ENCODE results near the gene XPNPEP1.
A peak's percentile ranks its signal among the peaks of the same experiment; 100 is the strongest.

XPNPEP1 gene

DNA sequence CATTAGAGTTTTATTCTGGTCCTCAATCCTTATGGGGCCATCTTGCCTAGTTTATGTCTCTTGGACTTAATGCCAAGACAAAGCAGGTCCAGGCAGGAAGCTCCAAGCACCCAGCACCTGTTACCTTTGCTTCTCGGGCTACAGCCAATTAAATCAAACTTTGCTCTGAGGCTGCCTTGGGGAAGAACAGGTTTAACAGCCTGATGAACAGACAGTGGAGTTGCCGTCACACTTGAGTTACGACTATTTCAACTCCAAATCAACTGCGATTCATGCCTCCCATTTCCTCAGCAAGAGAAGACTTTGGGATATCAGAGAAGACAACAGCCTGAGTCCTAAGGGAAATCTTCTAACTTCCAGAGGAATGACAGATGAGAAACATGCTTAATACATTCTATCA, 62.2 kb downstream of the XPNPEP1 start:
- no peak for DNase-seq

DNA sequence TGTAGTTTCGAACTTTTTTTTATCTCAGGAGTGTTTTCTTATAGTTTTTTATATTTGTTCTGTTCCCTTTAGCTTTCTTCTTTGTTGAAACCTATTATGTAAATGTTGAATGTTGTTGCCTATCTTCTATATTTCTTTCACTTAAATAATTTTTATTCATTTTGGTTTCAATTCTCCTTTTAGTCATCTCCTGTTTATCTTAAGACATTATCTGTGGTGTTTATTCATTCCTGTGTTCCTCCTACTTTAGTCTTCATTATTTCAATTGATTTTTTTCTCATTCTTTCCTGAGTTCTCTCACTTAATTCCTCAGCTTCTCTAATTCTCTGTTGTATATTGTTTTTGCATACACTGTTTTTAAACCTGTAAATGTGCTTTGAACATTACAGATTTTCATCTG, 64.1 kb downstream of the XPNPEP1 start:
- DNase-seq, result no peak

DNA sequence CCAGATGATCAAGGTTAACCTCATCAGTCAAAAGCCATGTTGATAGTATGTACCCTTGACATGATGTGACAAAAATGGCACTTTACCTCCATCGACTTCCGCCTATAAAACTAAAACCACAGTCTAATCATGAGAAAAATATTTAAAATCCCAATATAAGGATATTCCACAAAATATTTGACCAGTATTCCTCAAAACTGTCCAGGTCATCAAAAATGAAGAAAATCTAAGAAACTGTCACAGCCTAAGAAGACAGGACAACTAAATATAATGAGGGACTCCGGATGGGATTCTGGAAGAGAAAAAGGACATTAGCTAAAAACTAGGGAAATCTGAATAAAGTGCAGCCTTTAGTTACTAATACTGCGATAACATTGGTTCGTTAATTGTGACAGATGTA, 67.6 kb downstream of the XPNPEP1 start:
- no peak for DNase-seq

DNA sequence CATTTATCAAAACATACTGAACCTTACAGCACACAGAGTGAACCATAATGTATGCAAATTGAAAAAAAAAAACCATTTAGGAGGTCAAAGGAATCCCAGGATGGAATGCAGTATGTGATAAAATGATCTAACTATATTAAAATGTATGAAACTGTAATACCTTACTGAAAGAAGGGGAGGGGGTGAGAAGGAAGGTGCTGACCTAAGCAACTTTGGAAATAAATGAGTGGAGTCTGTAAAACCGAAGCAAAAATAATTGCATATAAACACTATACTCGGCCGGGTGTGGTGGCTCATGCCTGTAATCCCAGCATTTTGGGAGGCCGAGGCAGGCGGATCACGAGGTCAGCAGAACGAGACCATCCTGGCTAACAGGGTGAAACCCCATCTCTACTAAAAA, 69.4 kb downstream of the XPNPEP1 start:
- no peak for DNase-seq

DNA sequence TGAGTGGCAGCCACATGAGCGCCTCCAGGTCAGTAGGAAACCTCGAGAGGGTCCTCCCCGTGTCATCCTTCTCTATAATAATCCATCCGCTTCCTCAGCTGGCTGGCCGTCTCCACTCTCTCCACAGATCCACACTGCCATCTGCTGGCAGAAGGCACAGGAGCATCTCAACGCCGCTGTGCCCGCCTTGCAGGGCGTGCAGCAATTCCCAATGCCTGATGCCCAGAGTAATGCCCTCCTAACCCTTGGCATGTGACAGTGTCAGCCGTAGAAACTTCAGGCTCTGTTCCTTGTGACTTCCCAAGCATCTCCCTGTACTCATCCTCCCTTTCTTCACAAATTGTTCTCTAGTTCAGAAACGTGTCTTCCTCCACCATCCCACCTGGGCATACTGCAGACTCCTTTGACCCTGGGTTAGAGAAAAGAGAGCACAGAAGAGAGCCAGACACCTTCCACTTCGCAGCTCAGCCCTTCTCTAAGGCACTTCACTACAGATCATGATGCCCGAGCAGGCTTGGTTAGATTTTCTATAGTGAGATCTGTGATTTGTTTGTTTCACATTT, 70.8 kb downstream of the XPNPEP1 start:
- peak; percentile 72 for DNase-seq

DNA sequence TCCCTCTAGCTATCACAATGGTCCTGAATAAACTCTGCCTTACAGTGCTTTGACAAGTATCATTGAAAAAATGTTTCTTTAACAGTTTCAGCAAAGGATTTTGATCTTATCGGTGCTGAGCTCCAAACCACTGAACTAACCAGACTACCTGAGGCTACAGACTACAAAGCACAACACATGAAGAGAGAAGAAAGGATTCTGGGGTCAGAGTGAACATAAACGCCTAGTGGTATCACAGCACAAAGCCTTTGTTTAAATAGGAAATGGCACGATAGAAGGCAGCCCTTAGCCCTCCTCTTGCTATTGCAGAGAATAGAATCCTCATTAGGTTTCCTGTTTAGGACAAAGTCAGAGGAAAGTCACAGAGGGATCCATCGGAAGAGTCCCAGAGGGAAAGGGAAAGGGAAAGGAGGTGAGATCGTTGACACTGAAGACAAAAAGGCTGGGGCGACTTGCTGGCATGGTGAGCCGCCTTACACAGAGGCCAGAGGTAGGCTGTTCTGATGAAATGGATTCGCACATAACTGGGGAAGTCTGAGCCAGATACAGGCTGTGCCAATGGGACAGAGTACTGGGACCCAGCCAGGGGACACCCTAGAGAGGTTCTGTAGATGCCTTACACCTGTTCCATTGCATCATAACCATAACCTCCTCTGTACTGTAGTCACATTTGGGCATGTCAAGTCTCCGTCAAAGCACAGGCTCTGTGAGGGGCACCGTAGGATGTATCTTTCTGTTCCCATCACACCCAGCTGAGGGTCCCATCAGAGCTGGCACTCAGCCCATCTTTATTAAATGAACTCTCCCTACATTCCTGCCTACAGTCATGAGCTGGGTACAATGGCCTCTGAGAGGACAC, 71.5 kb downstream of the XPNPEP1 start:
- DNase-seq, result no peak

DNA sequence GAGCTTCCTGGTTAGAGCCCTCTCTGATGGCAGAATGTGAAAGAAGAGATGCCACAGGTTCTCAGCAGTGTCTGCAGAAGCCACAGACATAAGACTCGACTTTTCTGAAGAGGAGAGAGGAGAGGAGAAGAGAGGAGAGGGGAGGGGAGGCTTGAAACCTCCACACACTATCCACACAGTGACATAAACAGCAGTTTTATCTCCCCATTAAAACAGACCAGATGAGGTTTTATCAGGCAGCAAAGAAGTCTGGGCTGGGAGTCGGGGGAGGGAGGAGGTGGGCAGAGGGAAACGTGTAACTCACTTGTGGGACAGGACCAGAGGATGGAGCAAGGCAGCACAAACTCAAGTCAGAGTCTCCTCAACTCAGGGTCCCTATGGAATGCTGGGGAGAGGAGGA, 76.5 kb downstream of the XPNPEP1 start:
- no peak for DNase-seq

DNA sequence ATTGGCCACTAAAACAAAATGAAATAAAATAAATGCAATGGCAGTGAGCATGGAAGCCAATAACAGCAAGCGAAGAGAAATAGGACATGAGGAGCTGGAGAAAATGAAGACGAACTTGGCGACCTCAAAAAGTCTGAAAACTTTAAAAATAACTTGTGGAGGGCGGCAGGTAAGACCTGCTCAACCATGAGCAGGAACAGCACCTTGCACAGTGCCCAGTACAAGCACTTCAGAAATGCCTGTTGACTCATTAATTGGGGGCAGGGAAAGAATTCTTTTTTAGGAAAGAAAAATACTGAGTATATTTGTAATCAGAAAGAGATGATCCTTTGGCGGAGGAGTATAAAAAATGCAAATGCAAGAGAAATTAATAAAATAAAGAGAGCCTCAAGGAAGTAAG, 78.0 kb downstream of the XPNPEP1 start:
- no peak for DNase-seq

DNA sequence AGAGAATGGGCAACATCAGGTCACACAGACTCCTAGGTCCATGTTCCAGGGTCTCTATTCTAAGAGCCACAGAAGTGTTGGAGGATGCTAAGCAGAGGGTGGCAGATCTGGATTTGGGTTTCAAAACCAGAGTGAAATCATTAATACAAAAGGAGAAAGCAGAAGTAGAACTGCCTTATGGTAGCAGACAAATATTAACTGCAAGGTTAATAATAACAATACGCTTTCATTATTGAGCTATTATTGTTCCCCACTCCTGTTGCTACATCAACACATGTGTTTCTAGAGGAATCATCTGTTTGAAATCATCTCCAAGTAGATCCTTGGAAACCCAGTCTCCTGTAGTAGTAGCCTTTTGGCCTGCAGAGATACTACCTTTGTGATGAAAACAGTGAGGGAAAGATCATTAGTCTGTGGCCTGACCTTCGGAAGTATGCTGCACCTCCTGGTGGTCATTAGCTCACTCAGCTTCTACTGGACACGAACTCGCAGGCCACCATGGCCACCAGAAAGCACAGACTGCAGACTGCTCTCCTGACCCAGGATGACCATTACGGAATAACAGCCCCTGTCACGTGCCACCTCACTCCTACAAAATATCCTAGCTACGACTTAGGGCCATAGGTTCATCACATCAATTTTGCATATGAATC, 84.6 kb downstream of the XPNPEP1 start:
- no peak for DNase-seq

DNA sequence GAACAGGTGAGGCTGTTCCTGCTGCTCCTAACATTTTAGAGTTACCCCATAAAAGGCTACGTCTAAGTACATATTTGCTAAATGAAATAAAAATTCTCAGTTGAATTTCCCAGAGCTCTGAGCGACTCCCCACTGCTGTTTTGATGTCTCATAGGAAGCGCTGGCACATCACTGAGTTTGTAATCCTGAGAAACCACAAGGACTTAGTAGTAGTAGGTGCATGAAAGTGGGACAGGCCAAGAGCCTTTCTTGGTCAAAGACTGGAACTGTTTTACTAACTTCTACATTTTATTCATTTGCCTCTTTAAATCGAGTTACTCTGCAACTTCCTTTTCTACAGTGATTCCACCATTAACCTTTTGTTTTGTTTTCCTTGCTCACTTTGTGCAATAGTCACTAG, 85.9 kb downstream of the XPNPEP1 start:
- DNase-seq, result no peak

DNA sequence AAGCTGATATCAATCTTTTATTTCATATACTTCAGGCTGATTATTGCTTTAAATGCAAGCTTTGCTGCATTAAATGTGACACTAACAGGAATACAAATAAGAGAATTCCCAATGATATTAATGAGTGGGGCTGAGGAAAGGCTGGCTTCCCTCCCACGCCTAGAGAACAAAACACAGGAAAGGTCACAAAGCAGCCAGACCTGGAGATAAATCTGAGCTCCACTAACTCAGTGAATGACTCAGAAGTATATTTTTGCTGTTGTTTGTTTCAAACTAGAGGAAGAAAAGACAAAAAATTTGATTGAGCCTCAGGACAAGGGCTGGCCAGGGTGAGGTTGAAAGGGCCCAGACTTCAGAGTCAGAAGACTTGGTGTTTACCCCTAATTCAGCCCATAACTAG, 88.1 kb downstream of the XPNPEP1 start:
- no peak for DNase-seq

DNA sequence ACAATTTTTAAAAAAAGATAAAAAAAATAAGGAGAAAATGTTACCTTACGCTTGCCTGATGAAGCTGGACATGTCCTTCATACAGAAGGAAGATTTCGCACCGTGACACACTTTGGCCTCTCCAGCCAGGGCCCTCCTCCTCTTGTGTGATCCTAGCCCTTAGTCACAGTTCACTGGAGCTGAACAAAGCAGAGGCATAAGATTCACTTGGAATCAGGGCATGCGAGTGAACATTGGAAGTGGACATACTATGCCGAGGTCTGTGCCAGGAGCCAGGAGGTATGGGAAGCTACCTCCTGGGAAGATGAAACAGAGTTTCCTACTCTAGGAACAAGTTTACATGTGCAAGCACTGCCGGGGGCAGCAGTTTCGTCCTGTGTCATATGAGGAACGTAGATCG, 91.5 kb downstream of the XPNPEP1 start:
- DNase-seq, result no peak

DNA sequence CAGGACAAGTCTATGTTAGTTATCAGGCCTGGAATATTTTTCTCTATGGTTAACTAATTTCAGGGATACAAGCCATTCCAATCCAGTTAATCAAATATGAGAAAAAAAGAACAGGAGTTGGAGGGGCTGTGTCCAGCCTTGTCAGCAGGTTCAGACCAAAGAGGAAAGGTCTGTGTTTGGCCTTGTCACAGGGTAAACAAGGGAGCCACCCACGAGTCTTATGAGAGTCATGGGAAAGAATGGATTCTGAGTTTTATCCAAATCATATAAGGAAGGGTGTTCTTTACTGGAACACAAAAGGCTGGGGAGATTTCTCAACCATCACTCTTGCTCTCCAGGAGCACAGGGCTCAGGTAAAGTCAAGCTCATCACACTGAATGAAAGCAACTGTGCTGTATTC, 99.1 kb downstream of the XPNPEP1 start:
- DNase-seq, result no peak

DNA sequence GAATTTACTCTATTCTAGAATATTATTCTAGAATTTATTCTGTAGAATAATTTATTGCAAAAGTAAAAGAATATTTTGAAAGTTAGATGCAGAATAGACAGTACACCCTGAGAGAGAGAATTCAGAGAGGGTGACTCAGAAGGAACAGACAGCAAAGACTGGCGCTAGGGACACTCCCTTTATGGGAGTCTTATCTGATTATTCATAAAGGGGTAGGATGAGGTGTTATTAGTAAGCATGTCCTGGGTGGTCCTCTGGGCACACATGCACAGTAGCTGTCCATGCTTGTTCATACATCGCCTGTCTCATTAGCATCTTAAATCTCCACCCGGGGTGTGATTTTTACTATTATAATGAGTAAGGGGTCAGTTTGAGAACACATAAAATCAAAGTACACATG, 100.1 kb downstream of the XPNPEP1 start:
- no peak for DNase-seq

DNA sequence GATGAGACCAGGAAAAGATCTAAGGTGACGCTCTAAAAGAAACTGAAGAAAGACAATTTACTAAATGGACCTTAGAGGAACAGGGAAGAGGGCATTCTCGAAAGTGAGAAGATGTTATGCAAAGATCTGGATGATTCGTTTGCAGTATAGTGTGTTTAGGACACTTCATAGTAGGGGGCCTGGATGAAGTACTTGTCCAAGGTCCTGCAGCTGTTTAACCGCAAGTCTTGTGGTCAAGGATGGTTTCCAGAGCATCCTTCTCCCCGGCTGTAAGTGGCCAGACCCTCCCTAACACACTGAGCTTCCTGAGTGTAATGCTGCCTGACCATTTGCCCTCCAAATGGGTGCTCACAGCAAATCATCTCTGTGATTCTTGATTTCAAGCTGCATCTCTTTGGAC, 101.6 kb downstream of the XPNPEP1 start:
- DNase-seq, result no peak

DNA sequence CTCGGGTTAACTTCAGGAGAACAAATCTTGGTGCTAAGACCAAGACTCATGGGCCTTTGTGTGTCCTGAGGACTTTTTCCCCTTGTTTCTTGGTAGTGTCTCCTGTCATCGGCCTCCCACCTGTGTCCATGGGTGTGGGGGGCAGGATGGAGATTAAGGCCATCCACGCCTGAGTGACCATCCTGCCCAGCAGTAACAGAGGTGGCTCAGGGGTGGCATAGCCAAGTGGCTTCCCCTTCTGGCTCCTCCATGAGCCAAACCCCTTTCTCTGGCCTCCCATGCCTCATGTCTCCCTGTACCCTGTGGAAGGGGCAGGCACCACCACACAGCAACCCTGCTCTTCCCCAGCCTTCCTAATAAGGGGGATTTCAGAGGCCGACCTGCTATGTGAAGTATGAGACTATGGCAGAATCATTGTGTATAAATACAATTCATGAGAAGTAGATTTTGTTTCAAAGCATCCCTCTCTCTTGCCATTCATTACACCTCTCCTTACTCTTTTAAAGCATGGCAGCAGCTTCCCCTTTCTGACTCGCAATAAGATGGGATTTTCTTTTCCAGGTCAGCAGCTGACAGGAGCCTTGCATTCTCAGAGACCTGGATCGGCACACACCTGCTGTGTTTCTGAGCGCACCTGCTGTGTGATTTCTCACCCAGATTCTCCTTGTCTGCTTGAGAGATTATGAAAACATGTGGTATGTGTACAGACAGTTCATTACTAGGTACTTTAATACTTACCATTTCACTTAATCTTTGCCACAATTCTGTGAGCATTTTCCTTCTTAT, 102.5 kb downstream of the XPNPEP1 start:
- no peak for DNase-seq

DNA sequence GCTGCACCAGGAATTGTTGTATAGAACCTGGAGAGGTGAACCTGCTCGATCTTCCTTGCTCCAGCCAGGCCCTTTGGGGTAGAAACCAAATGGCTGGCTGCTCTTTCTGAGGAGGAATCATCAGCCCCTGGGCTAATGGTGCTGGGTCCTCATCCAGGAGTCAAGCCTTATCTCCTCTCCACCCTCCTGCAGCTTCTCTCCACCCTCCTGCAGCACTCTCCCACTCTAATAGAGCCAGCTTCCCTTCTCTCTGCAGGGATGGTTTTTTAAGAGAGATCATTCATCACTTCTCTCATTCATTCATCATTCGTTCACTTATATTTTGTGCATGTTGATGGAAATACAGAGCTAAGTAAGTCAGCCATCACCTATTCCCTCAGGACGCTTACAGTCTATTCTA, 103.5 kb downstream of the XPNPEP1 start:
- no peak for DNase-seq
